ENCODE measurements around the gene CD99.

CD99 gene

GRCh38 chrX:2682565-2683177 is 8.4 kb upstream of the CD99 start (continued):
- TF ChIP-seq ZNF514 (tag by site-specific recombination; IDR thresholded peaks at IDR 0.05) (no peak), OSR2 (tag by site-specific recombination; IDR thresholded peaks at IDR 0.05) (peak; percentile 94), ZNF596 (tag by site-specific recombination; IDR thresholded peaks at IDR 0.05) (0 out of 2 replicates have a peak, but pooled peaks have one; percentile 37), KLF8 (tag by site-specific recombination; IDR thresholded peaks at IDR 0.05) (no peak), ZBTB21 (tag by site-specific recombination; IDR thresholded peaks at IDR 0.05) (no peak), ATF2 (tag by site-specific recombination; IDR thresholded peaks at IDR 0.05; ENCODE audit: low read depth) (no peak), KLF9 (tag by site-specific recombination; IDR thresholded peaks at IDR 0.05; ENCODE audit: low read depth) (no peak), ZNF175 (tag by site-specific recombination; IDR thresholded peaks at IDR 0.05) (no peak), ZNF112 (tag by site-specific recombination; IDR thresholded peaks at IDR 0.05) (no peak), SP3 (tag by site-specific recombination; IDR thresholded peaks at IDR 0.05) (no peak), ZNF324 (tag by site-specific recombination; IDR thresholded peaks at IDR 0.05) (no peak), ZNF362 (tag by site-specific recombination; IDR thresholded peaks at IDR 0.05) (no peak), ZNF24 (tag by site-specific recombination; IDR thresholded peaks at IDR 0.05) (no peak), SP2 (tag by site-specific recombination; IDR thresholded peaks at IDR 0.05) (no peak), ZNF521 (tag by site-specific recombination; IDR thresholded peaks at IDR 0.05) (no peak), ZNF146 (tag by site-specific recombination; IDR thresholded peaks at IDR 0.05) (no peak), ZNF311 (tag by site-specific recombination; IDR thresholded peaks at IDR 0.05; ENCODE audit: borderline replicate concordance) (no peak), ZNF473 (tag by site-specific recombination; IDR thresholded peaks at IDR 0.05) (no peak)
- TF ChIP-seq, protein P1, sequence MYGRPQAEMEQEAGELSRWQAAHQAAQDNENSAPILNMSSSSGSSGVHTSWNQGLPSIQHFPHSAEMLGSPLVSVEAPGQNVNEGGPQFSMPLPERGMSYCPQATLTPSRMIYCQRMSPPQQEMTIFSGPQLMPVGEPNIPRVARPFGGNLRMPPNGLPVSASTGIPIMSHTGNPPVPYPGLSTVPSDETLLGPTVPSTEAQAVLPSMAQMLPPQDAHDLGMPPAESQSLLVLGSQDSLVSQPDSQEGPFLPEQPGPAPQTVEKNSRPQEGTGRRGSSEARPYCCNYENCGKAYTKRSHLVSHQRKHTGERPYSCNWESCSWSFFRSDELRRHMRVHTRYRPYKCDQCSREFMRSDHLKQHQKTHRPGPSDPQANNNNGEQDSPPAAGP (tag by site-specific recombination; IDR thresholded peaks at IDR 0.05) = 0 out of 2 replicates have a peak, but pooled peaks have one; percentile 78
- TF ChIP-seq, protein P2, sequence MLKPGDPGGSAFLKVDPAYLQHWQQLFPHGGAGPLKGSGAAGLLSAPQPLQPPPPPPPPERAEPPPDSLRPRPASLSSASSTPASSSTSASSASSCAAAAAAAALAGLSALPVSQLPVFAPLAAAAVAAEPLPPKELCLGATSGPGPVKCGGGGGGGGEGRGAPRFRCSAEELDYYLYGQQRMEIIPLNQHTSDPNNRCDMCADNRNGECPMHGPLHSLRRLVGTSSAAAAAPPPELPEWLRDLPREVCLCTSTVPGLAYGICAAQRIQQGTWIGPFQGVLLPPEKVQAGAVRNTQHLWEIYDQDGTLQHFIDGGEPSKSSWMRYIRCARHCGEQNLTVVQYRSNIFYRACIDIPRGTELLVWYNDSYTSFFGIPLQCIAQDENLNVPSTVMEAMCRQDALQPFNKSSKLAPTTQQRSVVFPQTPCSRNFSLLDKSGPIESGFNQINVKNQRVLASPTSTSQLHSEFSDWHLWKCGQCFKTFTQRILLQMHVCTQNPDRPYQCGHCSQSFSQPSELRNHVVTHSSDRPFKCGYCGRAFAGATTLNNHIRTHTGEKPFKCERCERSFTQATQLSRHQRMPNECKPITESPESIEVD (tag by site-specific recombination; IDR thresholded peaks at IDR 0.05) = peak; percentile 90

- ChIA-PET CTCF (no interaction called here), POLR2A (no interaction called here)
- no peak overlapping the region for H3K27ac ChIP-seq (ENCODE audit: extremely low read depth, low read depth, low read length)
- H3K4me3 ChIP-seq (ENCODE audit: low read depth, low read length) = no peak overlapping the region
- no peaks in the 10 kb centered on the region for H3K36me3 ChIP-seq (ENCODE audit: control insufficient read depth in 2 of 2, insufficient read depth in 1 of 2, low read length in 2 of 2)
- H3K9me3 ChIP-seq (ENCODE audit: control insufficient read depth, insufficient read depth, low read depth, low read length) = no peaks in the 10 kb centered on the region
- TF ChIP-seq, protein P3, sequence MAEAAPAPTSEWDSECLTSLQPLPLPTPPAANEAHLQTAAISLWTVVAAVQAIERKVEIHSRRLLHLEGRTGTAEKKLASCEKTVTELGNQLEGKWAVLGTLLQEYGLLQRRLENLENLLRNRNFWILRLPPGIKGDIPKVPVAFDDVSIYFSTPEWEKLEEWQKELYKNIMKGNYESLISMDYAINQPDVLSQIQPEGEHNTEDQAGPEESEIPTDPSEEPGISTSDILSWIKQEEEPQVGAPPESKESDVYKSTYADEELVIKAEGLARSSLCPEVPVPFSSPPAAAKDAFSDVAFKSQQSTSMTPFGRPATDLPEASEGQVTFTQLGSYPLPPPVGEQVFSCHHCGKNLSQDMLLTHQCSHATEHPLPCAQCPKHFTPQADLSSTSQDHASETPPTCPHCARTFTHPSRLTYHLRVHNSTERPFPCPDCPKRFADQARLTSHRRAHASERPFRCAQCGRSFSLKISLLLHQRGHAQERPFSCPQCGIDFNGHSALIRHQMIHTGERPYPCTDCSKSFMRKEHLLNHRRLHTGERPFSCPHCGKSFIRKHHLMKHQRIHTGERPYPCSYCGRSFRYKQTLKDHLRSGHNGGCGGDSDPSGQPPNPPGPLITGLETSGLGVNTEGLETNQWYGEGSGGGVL (tag by site-specific recombination; IDR thresholded peaks at IDR 0.05) = no peak
- no peak for TF ChIP-seq ZBTB8A (tag by site-specific recombination; IDR thresholded peaks at IDR 0.05)
- TF ChIP-seq EGR2 (tag by site-specific recombination; IDR thresholded peaks at IDR 0.05; ENCODE audit: low read depth) = peak; percentile 92
- peak; percentile 46 for TF ChIP-seq ZFHX2 (tag by site-specific recombination; conservative IDR thresholded peaks at IDR 0.05)
- H3K4me1 ChIP-seq (ENCODE audit: control insufficient read depth, insufficient read depth, low read length) = peaks cover 10% of the 10 kb centered on the region
Observed at GRCh38 chrX:2684256-2684655, 6.8 kb upstream of the CD99 start.
